SK-N-SH (cell line): ENCODE measurements around the gene SIN3A. TPM values are rescaled to one million over a fixed set of nuclear protein-coding genes. Genes with fewer than 3 reads are reported as not detected.
"Not testable (repeated sequence)": the region's sequence is repeated elsewhere in the genome, so short reads cannot be mapped to it uniquely, and the experiment has no call there.

Experiments used
- CTCF ChIA-PET: fragments of 300-600, 350-600 bp; formaldehyde crosslinking; extraction: SDS; loops from one replicate; lab custom pipeline; 2021; lab: Yijun Ruan, JAX
- POLR2A ChIA-PET: fragments of 350-600 bp; sonication (Branson Sonifier 250); formaldehyde crosslinking; extraction: SDS; loops from one replicate; lab custom pipeline; 2020; ENCODE audit warnings: antibody characterized with exemption, inconsistent platforms; lab: Yijun Ruan, JAX
- DNase-seq: peaks from one replicate; pipeline ENCODE4 v3.0.0; 2012
- H2AFZ ChIP-seq: fragments of 200-600 bp; sonication (generic); 2 replicates; pipeline ENCODE4 v1.8.1; 2016; ENCODE audit warnings: antibody characterized with exemption, mild to moderate bottlenecking, low read depth
- H3F3A ChIP-seq: fragments of 200-600 bp; sonication (generic); replicated peaks from 2 replicates; pipeline ENCODE3; 2016; ENCODE audit warnings: antibody characterized with exemption, mild to moderate bottlenecking; ENCODE audit not compliant: insufficient read depth
- H3K27ac ChIP-seq, 2 experiments: fragments of 200-500 bp in 1 of 2; fragments of 200-600 bp in 1 of 2; sonication (Bioruptor generic) in 1 of 2; sonication (generic), shearing (Covaris generic) in 1 of 2; 2 replicates each; pipeline versions ENCODE4 v1.5.1 to v1.6.1; 2014 to 2016; ENCODE audit warnings: low read depth in 2 of 2, inconsistent platforms in 1 of 2, low read length in 1 of 2, mild to moderate bottlenecking in 1 of 2, mixed read lengths in 1 of 2
- H3K27me3 ChIP-seq: fragments of 200-600 bp; sonication (generic), shearing (Covaris generic); 2 replicates; pipeline ENCODE4 v1.6.1; 2016; ENCODE audit warnings: mixed run types; ENCODE audit not compliant: insufficient read depth
- H3K36me3 ChIP-seq, 2 experiments: fragments of 200-500 bp in 1 of 2; fragments of 200-600 bp in 1 of 2; sonication (Bioruptor generic) in 1 of 2; sonication (generic) in 1 of 2; replicated peaks in 1 of 2; 2 replicates each; pipeline versions ENCODE3 to v1.5.1; 2014 to 2016; ENCODE audit warnings: low read length in 1 of 2, mild to moderate bottlenecking in 1 of 2; ENCODE audit not compliant: insufficient read depth in 2 of 2, control insufficient read depth in 1 of 2
- H3K4me1 ChIP-seq, 2 experiments: fragments of 200-500 bp in 1 of 2; fragments of 200-600 bp in 1 of 2; sonication (Bioruptor generic) in 1 of 2; sonication (generic), shearing (Covaris generic) in 1 of 2; 2 replicates each; pipeline versions ENCODE4 v1.5.1 to v1.6.1; 2014 to 2016; ENCODE audit warnings: low read depth in 1 of 2, low read length in 1 of 2, mixed run types in 1 of 2; ENCODE audit not compliant: insufficient read depth in 2 of 2, control insufficient read depth in 1 of 2
- H3K4me2 ChIP-seq: fragments of 200-600 bp; sonication (generic), shearing (Covaris generic); 2 replicates; pipeline ENCODE4 v1.6.1; 2017; ENCODE audit warnings: mixed run types
- H3K4me3 ChIP-seq, 2 experiments: fragments of 200-500 bp in 1 of 2; fragments of 200-600 bp in 1 of 2; sonication (Bioruptor generic) in 1 of 2; sonication (generic), shearing (Covaris generic) in 1 of 2; 2 replicates each; pipeline versions ENCODE4 v1.5.1 to v1.8.1; 2014 to 2016; ENCODE audit warnings: low read depth in 2 of 2, inconsistent platforms in 1 of 2, low read length in 1 of 2, mild to moderate bottlenecking in 1 of 2, mixed read lengths in 1 of 2, moderate library complexity in 1 of 2
- H3K79me2 ChIP-seq: fragments of 200-600 bp; sonication (generic); 2 replicates; pipeline ENCODE4 v1.8.1; 2017; ENCODE audit warnings: mild to moderate bottlenecking; ENCODE audit not compliant: insufficient read depth
- H3K9ac ChIP-seq: fragments of 200-600 bp; sonication (generic); 2 replicates; pipeline ENCODE4 v1.6.1; 2017; ENCODE audit warnings: mixed run types
- H3K9me2 ChIP-seq: fragments of 200-600 bp; sonication (generic); 2 replicates; pipeline ENCODE4 v1.6.1; 2017; ENCODE audit warnings: mixed run types
- H3K9me3 ChIP-seq: fragments of 200-600 bp; sonication (generic); 2 replicates; pipeline ENCODE4 v1.6.1; 2017; ENCODE audit warnings: mixed run types, mild to moderate bottlenecking, moderate library complexity
- H4K20me1 ChIP-seq: fragments of 200-600 bp; sonication (generic); 2 replicates; pipeline ENCODE4 v1.6.1; 2017; ENCODE audit warnings: mild to moderate bottlenecking, mixed run types; ENCODE audit not compliant: insufficient read depth
- FOXJ3 ChIP-seq: sonication (generic); formaldehyde crosslinking; IDR thresholded peaks from 2 replicates; pipeline ENCODE4 v1.5.1; 2020; ENCODE audit warnings: mild to moderate bottlenecking, missing genetic modification reagents
- IRF3 ChIP-seq: fragments of 150-350 bp; IDR thresholded peaks from 2 replicates; pipeline ENCODE4 v1.6.1; 2016; ENCODE audit warnings: mild to moderate bottlenecking, low read depth, low read length
- JUND ChIP-seq: IDR thresholded peaks from 2 replicates; pipeline ENCODE4 v1.4.0; 2012
- MEF2A ChIP-seq: IDR thresholded peaks from 2 replicates; pipeline ENCODE4 v1.4.0; 2012; ENCODE audit warnings: low read depth, borderline replicate concordance
- PBX3 ChIP-seq: IDR thresholded peaks from 2 replicates; pipeline ENCODE4; 2012
- RAD21 ChIP-seq: IDR thresholded peaks from 2 replicates; pipeline ENCODE4 v1.6.1; 2012; ENCODE audit warnings: mild to moderate bottlenecking, low read length
- RFX5 ChIP-seq: IDR thresholded peaks from 2 replicates; pipeline ENCODE4 v1.6.1; 2012; ENCODE audit warnings: mild to moderate bottlenecking, improper control_type of control experiment, low read length
- SIN3A ChIP-seq: IDR thresholded peaks from 2 replicates; pipeline ENCODE4 v1.6.1; 2012; ENCODE audit warnings: low read depth, mild to moderate bottlenecking, low read length, moderate library complexity, borderline replicate concordance
- TCF12 ChIP-seq: IDR thresholded peaks from 2 replicates; pipeline ENCODE4 v1.4.0; 2012
- TEAD4 ChIP-seq: IDR thresholded peaks from 2 replicates; pipeline ENCODE4 v1.4.0; 2012; ENCODE audit warnings: mild to moderate bottlenecking, borderline replicate concordance; ENCODE audit not compliant: insufficient read depth
- USF1 ChIP-seq: IDR thresholded peaks from 2 replicates; pipeline ENCODE4 v1.4.0; 2012; ENCODE audit warnings: low read depth, borderline replicate concordance
- ZBTB33 ChIP-seq: IDR thresholded peaks from 2 replicates; pipeline ENCODE4 v1.4.0; 2012; ENCODE audit warnings: low read depth, borderline replicate concordance
- WGBS: methylation state at CpG from one replicate; pipeline ENCODE4 v1.1.6; 2017; ENCODE audit warnings: low lambda C conversion rate; 5-methylcytosine and 5-hydroxymethylcytosine counted together
- polyA plus RNA-seq, 3 experiments: library from polyadenylated mRNA; depleted of rRNA; stranded (reverse); fragments of >200 nt; gene quantifications; 2 replicates each; pipeline ENCODE4 v1.2.3, GENCODE V29; 2012

The SIN3A gene
- polyA plus RNA-seq, 1 of the 3 experiments (the other 2 are of a cell fraction) = 32.2 TPM

- TF ChIP-seq USF1 (no peak), MEF2A (no peak), TCF12 (no peak), IRF3 (no peak), SIN3A (no peak), PBX3 (no peak)
Measured at GRCh38 chr15:75346796-75347221, 104.7 kb downstream of the SIN3A start, which contains the start of gene NEIL1 (continued).

- 80% methylated on average over 8 of the region's 8 CpGs for WGBS
- H3K9ac ChIP-seq, H3K4me3 ChIP-seq, H4K20me1 ChIP-seq, DNase-seq, H3K9me2 ChIP-seq, H3K4me2 ChIP-seq, H3K4me1 ChIP-seq, H3K9me3 ChIP-seq, H2AFZ ChIP-seq, H3K79me2 ChIP-seq, H3K27me3 ChIP-seq, POLR2A ChIA-PET, CTCF ChIA-PET, H3K27ac ChIP-seq: not testable (repeated sequence)
- peaks cover 15% of the 10 kb centered on the region for H3F3A ChIP-seq
- H3K36me3 ChIP-seq = peaks cover 0 to 13% of the 10 kb centered on the region in 2 experiments
Measured at GRCh38 chr15:75343953-75344352, 107.5 kb downstream of the SIN3A start.

- DNase-seq = no peak
- Histone ChIP-seq H3K9ac (no peak overlapping the region), H3K4me1 (peaks cover 0 to 4% of the 10 kb centered on the region in 2 experiments; a peak in 1 of 4 replicates), H4K20me1 (no peaks in the 10 kb centered on the region), H2AFZ (no peak overlapping the region), H3K27ac (no peak overlapping the region), H3F3A (peaks cover 15% of the 10 kb centered on the region), H3K9me3 (no peaks in the 10 kb centered on the region), H3K9me2 (no peaks in the 10 kb centered on the region), H3K4me2 (no peak overlapping the region), H3K36me3 (peaks cover 0 to 16% of the 10 kb centered on the region in 2 experiments), H3K4me3 (no peak overlapping the region), H3K27me3 (no peaks in the 10 kb centered on the region), H3K79me2 (peaks cover 2% of the 10 kb centered on the region; the same call in 1 of the 2 replicates)
- 83% methylated on average over 6 of the region's 6 CpGs for WGBS
- ChIA-PET CTCF (no interaction called here), POLR2A (no interaction called here)
- no peak for TF ChIP-seq RFX5
- no peak for TF ChIP-seq FOXJ3 (CRISPR knock-in tag)
- TF ChIP-seq RAD21 = no peak
- no peak for TF ChIP-seq JUND
- no peak for TF ChIP-seq TEAD4
- TF ChIP-seq ZBTB33 = no peak
Measured at GRCh38 chr15:75342221-75342620, 109.3 kb downstream of the SIN3A start.
